ENCODE measurements around the gene TFAP2C. TPM values are rescaled to one million over a fixed set of nuclear protein-coding genes. Genes with fewer than 3 reads are reported as not detected.

Gene TFAP2C
- total RNA-seq, 2 donors from 2014 or later = 9.4 to 22.4 TPM

DNA sequence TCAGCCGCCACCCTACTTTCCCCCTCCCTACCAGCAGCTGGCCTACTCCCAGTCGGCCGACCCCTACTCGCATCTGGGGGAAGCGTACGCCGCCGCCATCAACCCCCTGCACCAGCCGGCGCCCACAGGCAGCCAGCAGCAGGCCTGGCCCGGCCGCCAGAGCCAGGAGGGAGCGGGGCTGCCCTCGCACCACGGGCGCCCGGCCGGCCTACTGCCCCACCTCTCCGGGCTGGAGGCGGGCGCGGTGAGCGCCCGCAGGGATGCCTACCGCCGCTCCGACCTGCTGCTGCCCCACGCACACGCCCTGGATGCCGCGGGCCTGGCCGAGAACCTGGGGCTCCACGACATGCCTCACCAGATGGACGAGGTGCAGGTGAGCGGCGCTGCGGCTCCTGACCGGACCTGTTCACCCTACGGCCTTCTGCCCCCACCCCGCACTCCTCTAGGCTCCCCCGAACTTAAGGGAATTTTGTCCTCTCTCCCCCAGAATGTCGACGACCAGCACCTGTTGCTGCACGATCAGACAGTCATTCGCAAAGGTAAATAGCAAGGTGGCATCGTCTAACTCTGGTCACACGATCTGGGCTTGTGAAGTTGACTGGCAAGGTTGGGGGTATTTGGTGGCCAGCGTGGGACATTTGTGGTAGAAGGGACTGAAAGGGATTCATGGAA, 2.3 kb downstream of the TFAP2C start:
- TF ChIP-seq, protein P1, sequence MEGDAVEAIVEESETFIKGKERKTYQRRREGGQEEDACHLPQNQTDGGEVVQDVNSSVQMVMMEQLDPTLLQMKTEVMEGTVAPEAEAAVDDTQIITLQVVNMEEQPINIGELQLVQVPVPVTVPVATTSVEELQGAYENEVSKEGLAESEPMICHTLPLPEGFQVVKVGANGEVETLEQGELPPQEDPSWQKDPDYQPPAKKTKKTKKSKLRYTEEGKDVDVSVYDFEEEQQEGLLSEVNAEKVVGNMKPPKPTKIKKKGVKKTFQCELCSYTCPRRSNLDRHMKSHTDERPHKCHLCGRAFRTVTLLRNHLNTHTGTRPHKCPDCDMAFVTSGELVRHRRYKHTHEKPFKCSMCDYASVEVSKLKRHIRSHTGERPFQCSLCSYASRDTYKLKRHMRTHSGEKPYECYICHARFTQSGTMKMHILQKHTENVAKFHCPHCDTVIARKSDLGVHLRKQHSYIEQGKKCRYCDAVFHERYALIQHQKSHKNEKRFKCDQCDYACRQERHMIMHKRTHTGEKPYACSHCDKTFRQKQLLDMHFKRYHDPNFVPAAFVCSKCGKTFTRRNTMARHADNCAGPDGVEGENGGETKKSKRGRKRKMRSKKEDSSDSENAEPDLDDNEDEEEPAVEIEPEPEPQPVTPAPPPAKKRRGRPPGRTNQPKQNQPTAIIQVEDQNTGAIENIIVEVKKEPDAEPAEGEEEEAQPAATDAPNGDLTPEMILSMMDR (IDR thresholded peaks at IDR 0.05) = no peak
- TF ChIP-seq POLR2AphosphoS5 (IDR thresholded peaks at IDR 0.05) (no peak), POLR2A (IDR thresholded peaks at IDR 0.05) (no peak)
- no peaks in the 10 kb centered on the region for H3K9me3 ChIP-seq
- 13% methylated on average over 31 of the region's 48 CpGs for WGBS
- peak overlapping the region in 1 of 2 donors; percentile 91 for H3K27ac ChIP-seq
- H3K27me3 ChIP-seq (replicated peaks; ENCODE audit: insufficient read depth) = peaks cover 3% of the 10 kb centered on the region
- intact Hi-C loops (cut with DNase I) = no loop called here
- DNase-seq (ENCODE audit: low spot score) = no peak
- peak overlapping the region; percentile 58 to 74 for H3K4me3 ChIP-seq
- H3K4me1 ChIP-seq (replicated peaks) = no peaks in the 10 kb centered on the region
- H3K36me3 ChIP-seq = no peaks in the 10 kb centered on the region

GRCh38 chr20:56631990-56632327, 2.9 kb downstream of the TFAP2C start:
- no peaks in the 10 kb centered on the region for H3K4me1 ChIP-seq (replicated peaks)
- H3K9me3 ChIP-seq = no peaks in the 10 kb centered on the region
- TF ChIP-seq POLR2A (IDR thresholded peaks at IDR 0.05) (no peak), POLR2AphosphoS5 (IDR thresholded peaks at IDR 0.05) (no peak)
- TF ChIP-seq, protein P1 (IDR thresholded peaks at IDR 0.05) = no peak
- H3K27ac ChIP-seq = no peak overlapping the region
- H3K36me3 ChIP-seq = no peaks in the 10 kb centered on the region
- peaks cover 3% of the 10 kb centered on the region for H3K27me3 ChIP-seq (replicated peaks; ENCODE audit: insufficient read depth)
- WGBS = 34% methylated on average over 5 of the region's 5 CpGs
- H3K4me3 ChIP-seq = peak overlapping the region in 1 of 2 donors; percentile 58
- intact Hi-C loops (cut with DNase I) = no loop called here
- DNase-seq (ENCODE audit: low spot score) = no peak

DNA sequence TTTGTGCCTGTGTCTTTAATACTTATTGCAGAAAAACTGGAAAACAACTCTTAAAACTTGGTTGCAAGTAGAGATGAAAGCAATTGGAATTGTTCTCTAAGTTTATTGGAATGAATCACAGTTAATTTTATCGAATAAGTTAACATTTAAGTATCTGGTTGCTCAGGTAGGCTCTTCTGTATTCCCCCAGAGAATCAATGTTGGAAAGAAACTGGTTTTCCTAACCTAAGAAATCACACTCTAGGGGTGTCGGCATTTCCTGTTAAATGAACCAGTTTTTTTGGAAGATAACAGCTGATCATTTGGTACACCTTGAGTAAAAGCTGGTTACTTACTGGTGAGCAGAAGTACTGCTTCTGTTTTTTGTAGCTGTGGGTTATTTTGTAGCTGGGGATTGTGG, 5.2 kb downstream of the TFAP2C start:
- no peaks in the 10 kb centered on the region for H3K4me1 ChIP-seq (replicated peaks)
- TF ChIP-seq, protein P1 (IDR thresholded peaks at IDR 0.05) = no peak
- no peak for TF ChIP-seq POLR2AphosphoS5 (IDR thresholded peaks at IDR 0.05)
- TF ChIP-seq POLR2A (IDR thresholded peaks at IDR 0.05) = no peak
- intact Hi-C loops (cut with DNase I) = no loop called here

DNA sequence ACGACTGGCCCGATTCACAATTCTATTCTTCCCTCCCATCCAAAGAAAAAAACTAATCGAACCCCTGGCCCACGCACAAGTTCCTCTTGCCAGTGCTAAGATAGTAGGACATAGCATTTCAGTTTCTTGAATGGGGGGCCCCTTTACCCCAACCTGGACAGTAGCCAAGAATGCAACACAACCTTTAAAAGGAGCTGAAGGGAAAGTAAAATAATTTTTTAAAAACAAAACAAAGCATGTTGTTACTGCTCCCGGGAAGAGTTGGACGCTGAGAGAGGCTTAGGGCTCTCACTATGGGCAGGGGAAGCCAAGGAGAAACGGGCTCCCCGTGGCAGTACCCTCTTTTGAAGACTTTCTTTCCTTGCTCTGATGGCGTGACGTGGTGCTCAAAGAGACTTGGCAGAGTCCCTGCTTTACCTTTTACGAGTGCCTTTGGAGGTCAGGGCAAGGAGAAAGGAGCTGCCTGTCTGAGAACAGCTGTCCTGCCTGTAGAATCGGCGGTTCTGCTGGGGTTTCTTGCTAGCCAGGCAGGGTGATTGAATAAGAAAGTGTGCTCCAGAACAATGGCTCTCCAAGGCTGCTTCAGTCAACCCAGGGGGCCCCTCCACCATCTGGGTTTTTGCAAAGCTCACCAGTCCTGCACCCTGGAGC, 5.8 kb downstream of the TFAP2C start:
- Histone ChIP-seq H3K27me3 (replicated peaks; ENCODE audit: insufficient read depth) (no peaks in the 10 kb centered on the region), H3K4me3 (no peak overlapping the region), H3K4me1 (replicated peaks) (no peaks in the 10 kb centered on the region), H3K27ac (peak overlapping the region in 1 of 2 donors; percentile 1), H3K9me3 (no peaks in the 10 kb centered on the region), H3K36me3 (no peaks in the 10 kb centered on the region)
- peak; percentile 55 for DNase-seq (ENCODE audit: low spot score)
- 11% methylated on average over 13 of the region's 13 CpGs for WGBS
- intact Hi-C loops (cut with DNase I) = no loop called here
- TF ChIP-seq POLR2AphosphoS5 (IDR thresholded peaks at IDR 0.05) (no peak), POLR2A (IDR thresholded peaks at IDR 0.05) (no peak)
- TF ChIP-seq, protein P1 (IDR thresholded peaks at IDR 0.05) = no peak

More for the DNA sequence above, 5.2 kb downstream of the TFAP2C start:
- Histone ChIP-seq H3K36me3 (no peaks in the 10 kb centered on the region), H3K27ac (no peak overlapping the region), H3K9me3 (no peaks in the 10 kb centered on the region), H3K4me3 (no peak overlapping the region), H3K27me3 (replicated peaks; ENCODE audit: insufficient read depth) (no peaks in the 10 kb centered on the region)
- no peak for DNase-seq (ENCODE audit: low spot score)
- 49% methylated on average over 2 of the region's 2 CpGs for WGBS

GRCh38 chr20:56636716-56637115, 7.6 kb downstream of the TFAP2C start:
- H3K27me3 ChIP-seq (replicated peaks; ENCODE audit: insufficient read depth) = no peaks in the 10 kb centered on the region
- H3K4me1 ChIP-seq (replicated peaks) = no peaks in the 10 kb centered on the region
- 68% methylated on average over 3 of the region's 3 CpGs for WGBS
- TF ChIP-seq POLR2A (IDR thresholded peaks at IDR 0.05) (no peak), POLR2AphosphoS5 (IDR thresholded peaks at IDR 0.05) (no peak)
- TF ChIP-seq, protein P1 (IDR thresholded peaks at IDR 0.05) = no peak
- H3K27ac ChIP-seq = no peak overlapping the region
- no peak for DNase-seq (ENCODE audit: low spot score)
- H3K36me3 ChIP-seq = no peaks in the 10 kb centered on the region
- H3K9me3 ChIP-seq = no peaks in the 10 kb centered on the region
- intact Hi-C loops (cut with DNase I) = no loop called here
- H3K4me3 ChIP-seq = no peak overlapping the region

All from prostate gland (tissue), 2 donors.